Measurements from ENCODE around the gene SLC2A13. TPM values are rescaled to one million over a fixed set of nuclear protein-coding genes. Genes with fewer than 3 reads are reported as not detected.

Gene SLC2A13
- total RNA-seq, 6 experiments from 2014 or later, result 5.2 to 11.7 (median 8.7) TPM

DNA sequence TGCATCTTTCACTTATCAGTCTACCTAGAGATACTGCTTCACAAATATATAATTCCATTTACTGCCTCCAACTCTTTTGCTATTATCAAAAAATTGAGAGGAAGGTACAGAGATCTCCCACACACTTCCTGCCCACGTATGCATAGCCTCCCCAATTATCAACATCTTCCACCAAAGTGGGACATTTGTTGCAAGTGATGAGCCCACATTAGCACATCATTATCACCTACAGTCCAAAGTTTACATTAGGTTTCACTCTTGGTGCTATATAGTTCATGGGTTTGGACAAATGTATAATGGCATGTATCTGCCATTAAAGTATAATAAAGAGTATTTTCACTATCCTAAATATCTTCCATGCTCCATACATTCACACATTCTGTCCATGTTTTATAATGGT is 66.3 kb downstream of the SLC2A13 start:
- TF ChIP-seq, protein P1, sequence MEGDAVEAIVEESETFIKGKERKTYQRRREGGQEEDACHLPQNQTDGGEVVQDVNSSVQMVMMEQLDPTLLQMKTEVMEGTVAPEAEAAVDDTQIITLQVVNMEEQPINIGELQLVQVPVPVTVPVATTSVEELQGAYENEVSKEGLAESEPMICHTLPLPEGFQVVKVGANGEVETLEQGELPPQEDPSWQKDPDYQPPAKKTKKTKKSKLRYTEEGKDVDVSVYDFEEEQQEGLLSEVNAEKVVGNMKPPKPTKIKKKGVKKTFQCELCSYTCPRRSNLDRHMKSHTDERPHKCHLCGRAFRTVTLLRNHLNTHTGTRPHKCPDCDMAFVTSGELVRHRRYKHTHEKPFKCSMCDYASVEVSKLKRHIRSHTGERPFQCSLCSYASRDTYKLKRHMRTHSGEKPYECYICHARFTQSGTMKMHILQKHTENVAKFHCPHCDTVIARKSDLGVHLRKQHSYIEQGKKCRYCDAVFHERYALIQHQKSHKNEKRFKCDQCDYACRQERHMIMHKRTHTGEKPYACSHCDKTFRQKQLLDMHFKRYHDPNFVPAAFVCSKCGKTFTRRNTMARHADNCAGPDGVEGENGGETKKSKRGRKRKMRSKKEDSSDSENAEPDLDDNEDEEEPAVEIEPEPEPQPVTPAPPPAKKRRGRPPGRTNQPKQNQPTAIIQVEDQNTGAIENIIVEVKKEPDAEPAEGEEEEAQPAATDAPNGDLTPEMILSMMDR (IDR thresholded peaks at IDR 0.05), result no peak
- no peak for TF ChIP-seq POLR2A (IDR thresholded peaks at IDR 0.05)
- no peaks in the 10 kb centered on the region for H3K27me3 ChIP-seq
- 57% methylated on average over 1 of the region's 1 CpG for WGBS (ENCODE audit: insufficient coverage, low coverage, low lambda C conversion rate, missing lambda C conversion rate)

DNA sequence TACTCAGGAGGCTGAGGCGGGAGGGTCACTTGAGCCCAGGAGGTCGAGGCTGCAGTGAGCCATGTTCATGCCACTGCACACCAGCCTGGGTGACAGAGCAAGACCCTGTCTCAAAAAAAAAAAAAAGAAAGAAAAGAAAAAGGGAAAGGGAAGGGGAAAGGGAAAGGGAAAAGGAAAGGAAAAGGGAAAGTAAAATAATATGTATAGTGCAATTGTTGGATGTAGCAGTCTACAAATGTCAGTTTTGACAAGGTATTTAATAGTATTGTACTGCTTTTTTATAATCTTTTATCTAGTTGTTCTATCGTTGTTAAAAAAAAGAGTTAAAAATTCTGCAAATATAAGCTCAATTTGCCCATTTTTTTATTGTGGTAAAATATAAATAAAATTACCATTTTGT is 67.3 kb downstream of the SLC2A13 start:
- TF ChIP-seq, protein P1 (IDR thresholded peaks at IDR 0.05), result no peak
- no peak for TF ChIP-seq POLR2A (IDR thresholded peaks at IDR 0.05)
- H3K27ac ChIP-seq, result no peak overlapping the region
- H3K9me3 ChIP-seq, result no peaks in the 10 kb centered on the region
- H3K36me3 ChIP-seq, result no peaks in the 10 kb centered on the region
- no peak overlapping the region for H3K4me3 ChIP-seq
- intact Hi-C loops (cut with DNase I), result loop anchor here in 1 of 2 donors (10.0 kb wide), 1 partner anchor 66 kb away; the partner anchor contains the start of gene SLC2A13
- H3K4me1 ChIP-seq, result no peaks in the 10 kb centered on the region
- ATAC-seq (no peak), DNase-seq (no peak)
- H3K27me3 ChIP-seq, result no peaks in the 10 kb centered on the region
- 86% methylated on average over 3 of the region's 3 CpGs for WGBS (ENCODE audit: insufficient coverage, low coverage, low lambda C conversion rate, missing lambda C conversion rate)

More for the DNA sequence above, 66.3 kb downstream of the SLC2A13 start:
- no peaks in the 10 kb centered on the region for H3K36me3 ChIP-seq
- no peak overlapping the region for H3K27ac ChIP-seq
- H3K9me3 ChIP-seq, result no peaks in the 10 kb centered on the region
- DNase-seq (no peak), ATAC-seq (no peak)
- no peak overlapping the region for H3K4me3 ChIP-seq
- no peaks in the 10 kb centered on the region for H3K4me1 ChIP-seq
- intact Hi-C loops (cut with DNase I), result loop anchor here in 1 of 2 donors (10.0 kb wide), 1 partner anchor 65 kb away; the partner anchor contains the start of gene SLC2A13

DNA sequence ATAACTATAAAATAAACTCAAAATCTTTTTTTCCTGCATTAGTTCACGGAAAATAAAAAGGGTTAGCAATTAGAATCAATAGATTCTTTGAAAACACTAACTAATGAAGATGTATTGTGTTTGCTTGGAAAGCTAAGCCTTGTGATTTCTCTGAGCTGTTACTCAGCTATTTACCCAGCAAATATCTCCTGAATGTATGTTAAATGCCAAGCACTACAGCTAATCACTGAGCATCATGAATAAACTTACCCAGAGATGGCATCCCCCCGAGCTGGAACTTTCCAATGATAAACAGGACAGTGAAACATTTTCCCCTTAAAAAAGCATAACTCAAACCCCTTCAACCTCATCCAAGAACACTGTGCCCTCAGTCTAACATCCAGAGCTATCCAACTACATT is 71.2 kb downstream of the SLC2A13 start:
- TF ChIP-seq POLR2A (IDR thresholded peaks at IDR 0.05), result no peak
- TF ChIP-seq, protein P1 (IDR thresholded peaks at IDR 0.05), result no peak
- WGBS (ENCODE audit: insufficient coverage, low coverage, low lambda C conversion rate, missing lambda C conversion rate), result 84% methylated on average over 2 of the region's 2 CpGs
- Histone ChIP-seq H3K27me3 (no peaks in the 10 kb centered on the region), H3K4me1 (peaks cover 0 to 14% (median 6%) of the 10 kb centered on the region in 4 donors), H3K27ac (no peak overlapping the region), H3K36me3 (no peaks in the 10 kb centered on the region), H3K4me3 (no peak overlapping the region), H3K9me3 (no peaks in the 10 kb centered on the region)
- intact Hi-C loops (cut with DNase I), result loop anchor here in 1 of 2 donors (10.0 kb wide), 1 partner anchor 70 kb away; the partner anchor contains the start of gene SLC2A13
- DNase-seq (no peak), ATAC-seq (no peak)

DNA sequence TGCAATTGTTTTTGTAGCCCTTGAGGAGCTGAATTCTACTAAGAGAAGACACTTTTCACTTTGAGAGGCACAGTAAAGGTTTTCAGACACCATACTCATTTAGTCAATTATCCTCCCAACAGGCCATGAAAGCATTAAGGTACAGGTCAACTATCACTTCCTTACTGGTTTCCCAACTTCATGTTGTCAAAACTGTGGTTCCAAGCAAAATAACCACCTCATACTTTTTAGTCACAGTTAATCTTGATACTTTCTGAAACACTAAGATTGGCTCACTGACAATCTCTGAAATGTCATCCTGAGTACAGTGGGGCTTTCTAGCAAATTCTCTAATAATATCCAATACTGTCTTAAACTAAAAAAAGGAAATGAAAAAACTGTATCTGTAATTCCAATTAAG is 71.7 kb downstream of the SLC2A13 start:
- DNase-seq, result no peak
- Histone ChIP-seq H3K27me3 (no peaks in the 10 kb centered on the region), H3K4me1 (peaks cover 0 to 14% (median 6%) of the 10 kb centered on the region in 4 donors), H3K36me3 (no peaks in the 10 kb centered on the region), H3K27ac (no peak overlapping the region), H3K4me3 (no peak overlapping the region), H3K9me3 (no peaks in the 10 kb centered on the region)
- no peak for ATAC-seq
- intact Hi-C loops (cut with DNase I), result loop anchor here in 1 of 2 donors (10.0 kb wide), 1 partner anchor 71 kb away; the partner anchor contains the start of gene SLC2A13
- TF ChIP-seq, protein P1 (IDR thresholded peaks at IDR 0.05), result no peak
- no peak for TF ChIP-seq POLR2A (IDR thresholded peaks at IDR 0.05)

DNA sequence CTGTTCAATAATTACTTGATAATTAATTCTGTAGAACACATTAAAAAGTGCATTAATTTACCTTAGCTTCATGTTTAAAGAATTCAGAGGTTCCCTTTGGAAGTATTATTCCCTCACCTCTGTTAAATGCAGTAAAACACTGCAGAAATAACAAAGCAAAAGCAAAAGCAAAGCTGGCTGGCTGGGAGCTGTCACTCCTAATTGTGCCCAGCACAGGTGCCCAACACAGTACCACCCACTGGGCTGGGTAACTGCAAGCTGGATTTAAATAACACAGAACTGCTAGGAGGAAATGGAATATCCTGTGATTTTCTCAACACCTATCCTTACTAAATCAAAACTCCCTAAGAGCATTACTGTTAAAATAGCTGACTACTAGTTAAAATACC is 72.6 kb downstream of the SLC2A13 start:
- Histone ChIP-seq H3K9me3 (no peaks in the 10 kb centered on the region), H3K36me3 (no peaks in the 10 kb centered on the region), H3K27ac (no peak overlapping the region), H3K4me1 (peaks cover 0 to 14% (median 6%) of the 10 kb centered on the region in 4 donors), H3K4me3 (no peak overlapping the region), H3K27me3 (no peaks in the 10 kb centered on the region)
- intact Hi-C loops (cut with DNase I), result loop anchor here in 1 of 2 donors (10.0 kb wide), 1 partner anchor 72 kb away; the partner anchor contains the start of gene SLC2A13
- no peak for TF ChIP-seq POLR2A (IDR thresholded peaks at IDR 0.05)
- TF ChIP-seq, protein P1 (IDR thresholded peaks at IDR 0.05), result no peak
- ATAC-seq (peak; percentile 23 to 57 (median 47)), DNase-seq (no peak)
